H9 (cell line): ENCODE data around the gene SUPT3H. TPM values are rescaled to one million over a fixed set of nuclear protein-coding genes. Genes with fewer than 3 reads are reported as not detected.

ENCODE experiments used
- DNase-seq: peaks from one replicate; pipeline ENCODE4 v3.0.0-alpha.2; 2017
- H2AFZ ChIP-seq: one replicate; pipeline ENCODE4 v1.6.1; 2013; ENCODE audit warnings: mild to moderate bottlenecking, low read length, control low read depth, moderate library complexity
- H2AK5ac ChIP-seq: 2 replicates; pipeline ENCODE4 v1.6.1; 2013; ENCODE audit warnings: low read length, control low read depth, mixed read lengths; ENCODE audit not compliant: insufficient read length
- H2BK120ac ChIP-seq: one replicate; pipeline ENCODE4 v1.6.1; 2013; ENCODE audit warnings: low read depth, mild to moderate bottlenecking, low read length, control low read depth, inconsistent platforms; ENCODE audit not compliant: poor library complexity, severe bottlenecking
- H2BK12ac ChIP-seq: 2 replicates; pipeline ENCODE4 v1.6.1; 2013; ENCODE audit warnings: low read length, control low read depth, mixed read lengths, low read depth; ENCODE audit not compliant: insufficient read length
- H2BK15ac ChIP-seq: 2 replicates; pipeline ENCODE4 v1.6.1; 2013; ENCODE audit warnings: low read depth, low read length, control low read depth
- H2BK20ac ChIP-seq: one replicate; pipeline ENCODE4 v1.6.1; 2013; ENCODE audit warnings: low read depth, mild to moderate bottlenecking, low read length, control low read depth, inconsistent platforms; ENCODE audit not compliant: poor library complexity, severe bottlenecking
- H2BK5ac ChIP-seq: 2 replicates; pipeline ENCODE4 v1.6.1; 2013; ENCODE audit warnings: low read length, control low read depth, mixed read lengths; ENCODE audit not compliant: insufficient read length
- H3K14ac ChIP-seq: 2 replicates; pipeline ENCODE4 v1.6.1; 2013; ENCODE audit warnings: low read length, control low read depth; ENCODE audit not compliant: insufficient read depth
- H3K18ac ChIP-seq: 2 replicates; pipeline ENCODE4 v1.6.1; 2013; ENCODE audit warnings: low read depth, mild to moderate bottlenecking, mixed read lengths, low read length, control low read depth; ENCODE audit not compliant: insufficient read length
- H3K23ac ChIP-seq: 2 replicates; pipeline ENCODE4 v1.6.1; 2013; ENCODE audit warnings: low read length, control low read depth, mixed read lengths, low read depth; ENCODE audit not compliant: insufficient read length
- H3K23me2 ChIP-seq: 2 replicates; pipeline ENCODE4 v1.6.1; 2013; ENCODE audit warnings: low read depth, mild to moderate bottlenecking, mixed read lengths, low read length, control low read depth; ENCODE audit not compliant: insufficient read length, poor library complexity, severe bottlenecking
- H3K27ac ChIP-seq: 2 replicates; pipeline ENCODE4 v1.5.1; 2013; ENCODE audit warnings: low read length, control low read depth, mixed read lengths, low read depth; ENCODE audit not compliant: insufficient read length
- H3K27me3 ChIP-seq: 2 replicates; pipeline ENCODE4 v1.6.1; 2013; ENCODE audit warnings: low read length, control low read depth, inconsistent platforms; ENCODE audit not compliant: insufficient read depth
- H3K4ac ChIP-seq: 2 replicates; pipeline ENCODE4 v1.6.1; 2013; ENCODE audit warnings: low read depth, mild to moderate bottlenecking, control low read depth, inconsistent platforms, low read length, moderate library complexity
- H3K4me1 ChIP-seq: 2 replicates; pipeline ENCODE4 v1.6.1; 2013; ENCODE audit warnings: low read length, control low read depth, inconsistent platforms; ENCODE audit not compliant: insufficient read depth
- H3K4me2 ChIP-seq: 2 replicates; pipeline ENCODE4 v1.6.1; 2013; ENCODE audit warnings: low read length, control low read depth, mixed read lengths; ENCODE audit not compliant: insufficient read length, insufficient read depth
- H3K56ac ChIP-seq: 2 replicates; pipeline ENCODE4 v1.6.1; 2013; ENCODE audit warnings: low read depth, mild to moderate bottlenecking, mixed read lengths, low read length, control low read depth; ENCODE audit not compliant: insufficient read length
- H3K79me1 ChIP-seq: 2 replicates; pipeline ENCODE4 v1.6.1; 2013; ENCODE audit warnings: low read depth, mild to moderate bottlenecking, moderate library complexity, low read length, control low read depth, inconsistent platforms; ENCODE audit not compliant: insufficient read depth, poor library complexity, severe bottlenecking
- H3K79me2 ChIP-seq: 2 replicates; pipeline ENCODE4 v1.6.1; 2013; ENCODE audit warnings: low read length, control low read depth, inconsistent platforms; ENCODE audit not compliant: insufficient read depth
- H3K9ac ChIP-seq: 2 replicates; pipeline ENCODE4 v1.6.1; 2013; ENCODE audit warnings: low read length, control low read depth, mixed read lengths; ENCODE audit not compliant: insufficient read length; ENCODE audit errors: extremely low read depth
- H3K9me3 ChIP-seq: one replicate; pipeline ENCODE4 v1.6.1; 2013; ENCODE audit warnings: low read depth, low read length, inconsistent platforms; ENCODE audit not compliant: control insufficient read depth
- H3T11ph ChIP-seq: one replicate; pipeline ENCODE4 v1.6.1; 2013; ENCODE audit warnings: mild to moderate bottlenecking, low read length, control low read depth, inconsistent platforms
- H4K20me1 ChIP-seq: one replicate; pipeline ENCODE4 v1.6.1; 2013; ENCODE audit not compliant: control insufficient read depth, insufficient read length, insufficient read depth
- H4K5ac ChIP-seq: 2 replicates; pipeline ENCODE4 v1.6.1; 2013; ENCODE audit warnings: low read depth, mild to moderate bottlenecking, mixed read lengths, low read length, control low read depth; ENCODE audit not compliant: insufficient read length
- H4K8ac ChIP-seq: replicated peaks from 2 replicates; pipeline ENCODE4 v1.6.1; 2013; ENCODE audit warnings: low read length, control low read depth, mixed read lengths, low read depth; ENCODE audit not compliant: insufficient read length
- H4K91ac ChIP-seq: 2 replicates; pipeline ENCODE4 v1.6.1; 2013; ENCODE audit warnings: low read depth, mild to moderate bottlenecking, moderate library complexity, mixed read lengths, low read length, control low read depth; ENCODE audit not compliant: insufficient read length
- H3K27ac Mint-ChIP-seq, 3 experiments: 2 replicates in 2 of 3; 3 replicates in 1 of 3; pipeline ENCODE4 v1.8.0; 2020 to 2021; ENCODE audit warnings: mixed read lengths in 3 of 3, mild to moderate bottlenecking in 1 of 3, moderate library complexity in 1 of 3
- H3K27me3 Mint-ChIP-seq: 2 replicates; pipeline ENCODE4 v1.8.0; 2021; ENCODE audit warnings: low read depth, mild to moderate bottlenecking, moderate library complexity, mixed read lengths
- H3K36me3 Mint-ChIP-seq, 3 experiments: 2 replicates in 2 of 3; 3 replicates in 1 of 3; pipeline ENCODE4 v1.8.0; 2020 to 2021; ENCODE audit warnings: low read depth in 3 of 3, mixed read lengths in 3 of 3; ENCODE audit not compliant: insufficient read depth in 1 of 3
- H3K4me1 Mint-ChIP-seq, 2 experiments: 2 replicates each; pipeline ENCODE4 v1.8.0; 2020; ENCODE audit warnings: mixed read lengths in 2 of 2
- H3K4me3 Mint-ChIP-seq, 2 experiments: 2 replicates in 1 of 2; 3 replicates in 1 of 2; pipeline ENCODE4 v1.8.0; 2020 to 2021; ENCODE audit warnings: mild to moderate bottlenecking in 2 of 2, mixed read lengths in 2 of 2, moderate library complexity in 1 of 2
- H3K9me3 Mint-ChIP-seq, 2 experiments: 2 replicates in 1 of 2; 3 replicates in 1 of 2; pipeline ENCODE4 v1.8.0; 2020; ENCODE audit warnings: mild to moderate bottlenecking in 2 of 2, mixed read lengths in 2 of 2, moderate library complexity in 1 of 2
- WGBS: extraction: QIAGEN DNeasy Blood & Tissue Kit; methylation state at CpG from one replicate; pipeline ENCODE4 v1.1.7; 2013; ENCODE audit warnings: missing lambda C conversion rate, low lambda C conversion rate, mixed read lengths; ENCODE audit not compliant: insufficient read length; ENCODE audit errors: extremely low coverage; 5-methylcytosine and 5-hydroxymethylcytosine counted together
- total RNA-seq: library from RNA; stranded (reverse); gene quantifications from 2 replicates; pipeline ENCODE4 v1.2.1, GENCODE V29; 2021
- TF ChIP-seq, protein P1 (sequence below): fragments of 200-600 bp; sonication (generic); conservative IDR thresholded peaks from 3 replicates; pipeline ENCODE4 v1.8.0; 2021; ENCODE audit warnings: antibody characterized with exemption, mild to moderate bottlenecking

The SUPT3H gene
- total RNA-seq, 1 experiment from 2014 or later: 22.5 TPM

GRCh38 chr6:45132658-45133294 is 245.0 kb downstream of the SUPT3H start:
- Histone ChIP-seq H3K18ac (no peak overlapping the region), H3T11ph (no peak overlapping the region), H2AFZ (no peak overlapping the region), H3K27ac (no peak overlapping the region), H3K23me2 (no peaks in the 10 kb centered on the region), H3K56ac (no peak overlapping the region), H3K14ac (no peak overlapping the region), H3K79me2 (no peaks in the 10 kb centered on the region), H3K23ac (no peak overlapping the region), H2BK15ac (no peak overlapping the region), H3K79me1 (peaks cover 3% of the 10 kb centered on the region), H4K20me1 (no peaks in the 10 kb centered on the region), H2BK12ac (no peak overlapping the region), H2BK5ac (no peak overlapping the region), H4K8ac (no peak overlapping the region), H3K27me3 (no peaks in the 10 kb centered on the region), H4K5ac (no peak overlapping the region), H2BK20ac (no peak overlapping the region), H3K9ac (no peak overlapping the region), H2BK120ac (no peak overlapping the region), H2AK5ac (no peak overlapping the region), H3K4me1 (no peaks in the 10 kb centered on the region), H3K4me2 (no peak overlapping the region), H3K9me3 (no peaks in the 10 kb centered on the region), H3K4ac (no peak overlapping the region), H4K91ac (no peak overlapping the region)
- Mint-ChIP-seq H3K27ac (no peak overlapping the region), H3K4me3 (no peak overlapping the region), H3K36me3 (peaks cover 0 to 10% (median 3%) of the 10 kb centered on the region in 3 experiments; a peak in 4 of 7 replicates), H3K27me3 (no peaks in the 10 kb centered on the region), H3K9me3 (peaks cover 5 to 10% of the 10 kb centered on the region in 2 experiments; a peak in 3 of 5 replicates), H3K4me1 (peaks cover 10 to 11% of the 10 kb centered on the region in 2 experiments; a peak in 3 of 4 replicates)
- TF ChIP-seq, protein P1, sequence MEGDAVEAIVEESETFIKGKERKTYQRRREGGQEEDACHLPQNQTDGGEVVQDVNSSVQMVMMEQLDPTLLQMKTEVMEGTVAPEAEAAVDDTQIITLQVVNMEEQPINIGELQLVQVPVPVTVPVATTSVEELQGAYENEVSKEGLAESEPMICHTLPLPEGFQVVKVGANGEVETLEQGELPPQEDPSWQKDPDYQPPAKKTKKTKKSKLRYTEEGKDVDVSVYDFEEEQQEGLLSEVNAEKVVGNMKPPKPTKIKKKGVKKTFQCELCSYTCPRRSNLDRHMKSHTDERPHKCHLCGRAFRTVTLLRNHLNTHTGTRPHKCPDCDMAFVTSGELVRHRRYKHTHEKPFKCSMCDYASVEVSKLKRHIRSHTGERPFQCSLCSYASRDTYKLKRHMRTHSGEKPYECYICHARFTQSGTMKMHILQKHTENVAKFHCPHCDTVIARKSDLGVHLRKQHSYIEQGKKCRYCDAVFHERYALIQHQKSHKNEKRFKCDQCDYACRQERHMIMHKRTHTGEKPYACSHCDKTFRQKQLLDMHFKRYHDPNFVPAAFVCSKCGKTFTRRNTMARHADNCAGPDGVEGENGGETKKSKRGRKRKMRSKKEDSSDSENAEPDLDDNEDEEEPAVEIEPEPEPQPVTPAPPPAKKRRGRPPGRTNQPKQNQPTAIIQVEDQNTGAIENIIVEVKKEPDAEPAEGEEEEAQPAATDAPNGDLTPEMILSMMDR: no peak
- DNase-seq: no peak
- WGBS: no CpG with 5 or more reads among the region's 1 CpG
